HepG2 (cell line): ENCODE measurements around the gene PHEX. TPM values are rescaled to one million over a fixed set of nuclear protein-coding genes. Genes with fewer than 3 reads are reported as not detected.

Source experiments
- ATAC-seq: fragments of 200-7000 bp; cut with Tn5 transposase; 3 replicates; pipeline ENCODE4 v1.9.1; 2020; ENCODE audit warnings: mild to moderate bottlenecking, moderate library complexity
- BruUV-seq: library from RNA; stranded (reverse); fragments of 400-500 nt; replicated peaks from 2 replicates; lab custom pipeline; 2021; lab: Mats Ljungman, UMichigan
- CTCF ChIA-PET: fragments of 300-600 bp; formaldehyde crosslinking; extraction: SDS; loops from one replicate; lab custom pipeline; 2021; ENCODE audit warnings: low total read pairs, inconsistent platforms, low intra/inter-chr PET ratio; lab: Yijun Ruan, JAX
- POLR2A ChIA-PET: fragments of 350-600 bp; sonication (Branson Sonifier 250); formaldehyde crosslinking; loops from one replicate; lab custom pipeline; 2020; ENCODE audit warnings: antibody characterized with exemption, inconsistent platforms; lab: Yijun Ruan, JAX
- DNase-seq: peaks from one replicate; pipeline ENCODE4 v3.0.0-alpha.2; 2015; ENCODE audit warnings: low spot score
- FAIRE-seq: peaks from 3 replicates; lab custom pipeline; 2011; peaks lifted over from hg19 to GRCh38; lab: Jason Lieb, UNC
- H2AFZ ChIP-seq: one replicate; pipeline ENCODE4 v1.6.1; 2011; ENCODE audit warnings: low read length, inconsistent platforms
- H3K27ac ChIP-seq: fragments of 300-600 bp; 3 replicates; pipeline ENCODE4 v1.8.0; 2011; ENCODE audit warnings: mixed run types, mild to moderate bottlenecking, mixed read lengths, low read length, inconsistent platforms; ENCODE audit not compliant: insufficient read depth; ENCODE audit errors: extremely low read length
- H3K27me3 ChIP-seq, 2 experiments: fragments of 200-600 bp in 1 of 2; 2 replicates in 1 of 2; 3 replicates in 1 of 2; pipeline versions ENCODE4 v1.6.0 to v1.8.0; 2011; ENCODE audit warnings: low read length in 2 of 2, mild to moderate bottlenecking in 2 of 2, moderate library complexity in 2 of 2, inconsistent platforms in 1 of 2; ENCODE audit not compliant: insufficient read depth in 2 of 2, control insufficient read depth in 1 of 2
- H3K36me3 ChIP-seq, 2 experiments: fragments of 200-600 bp in 1 of 2; replicated peaks in 1 of 2; 2 replicates in 1 of 2; 3 replicates in 1 of 2; pipeline versions ENCODE4 v1.5.1 to v1.8.0; 2011; ENCODE audit warnings: low read length in 2 of 2, inconsistent platforms in 1 of 2; ENCODE audit not compliant: insufficient read depth in 2 of 2, control insufficient read depth in 1 of 2
- H3K4me1 ChIP-seq: 2 replicates; pipeline ENCODE4 v1.5.1; 2012; ENCODE audit warnings: low read length, inconsistent platforms; ENCODE audit not compliant: insufficient read depth
- H3K4me2 ChIP-seq: 2 replicates; pipeline ENCODE4 v1.6.0; 2011; ENCODE audit warnings: low read depth, low read length, inconsistent platforms
- H3K4me3 ChIP-seq, 3 experiments: fragments of 200-600 bp in 1 of 3; sonication (generic), shearing (Covaris generic) in 1 of 3; replicated peaks in 1 of 3; 2 replicates each; pipeline ENCODE4 v1.5.1; 2011 to 2016; ENCODE audit warnings: low read length in 3 of 3, inconsistent platforms in 2 of 3, low read depth in 2 of 3, mild to moderate bottlenecking in 2 of 3, control low read depth in 1 of 3, mixed read lengths in 1 of 3; ENCODE audit not compliant: insufficient read depth in 1 of 3
- H3K79me2 ChIP-seq: one replicate; pipeline ENCODE4 v1.6.1; 2011; ENCODE audit warnings: low read length, inconsistent platforms; ENCODE audit not compliant: insufficient read depth
- H3K9ac ChIP-seq: 2 replicates; pipeline ENCODE4 v1.6.0; 2011; ENCODE audit warnings: mild to moderate bottlenecking, low read depth, low read length, inconsistent platforms; ENCODE audit not compliant: insufficient read depth
- H3K9me3 ChIP-seq: 2 replicates; pipeline ENCODE4 v1.5.1; 2012; ENCODE audit warnings: mild to moderate bottlenecking, low read length
- H4K20me1 ChIP-seq: 2 replicates; pipeline ENCODE4 v1.6.0; 2011; ENCODE audit warnings: inconsistent platforms, mild to moderate bottlenecking, low read length, moderate library complexity; ENCODE audit not compliant: insufficient read depth
- EED ChIP-seq: sonication (generic); formaldehyde crosslinking; IDR thresholded peaks from 2 replicates; pipeline ENCODE4 v1.5.0; 2020; ENCODE audit warnings: mild to moderate bottlenecking, missing genetic modification reagents
- KDM1A ChIP-seq: IDR thresholded peaks from 2 replicates; pipeline ENCODE4 v1.6.1; 2016; ENCODE audit warnings: missing compliant biosample characterization
- MAF1 ChIP-seq: sonication (generic); formaldehyde crosslinking; IDR thresholded peaks from 2 replicates; pipeline ENCODE4 v1.5.0; 2020; ENCODE audit warnings: missing genetic modification reagents, borderline replicate concordance
- ZMYM4 ChIP-seq: sonication (generic); formaldehyde crosslinking; IDR thresholded peaks from 2 replicates; pipeline ENCODE4 v1.8.1; 2023; ENCODE audit warnings: mild to moderate bottlenecking, missing genetic modification reagents
- WGBS: methylation state at CpG from one replicate; pipeline ENCODE4 v1.1.6; 2017; ENCODE audit warnings: low lambda C conversion rate; 5-methylcytosine and 5-hydroxymethylcytosine counted together
- in situ Hi-C: cut with HindIII; loops from 2 replicates; pipeline ENCODE4 v1.10.0; 2017; ENCODE audit warnings: low pct_unique_long_range_greater_than_20kb; ENCODE audit not compliant: extremely low pct_ligation_motif_present
- intact Hi-C: fragments of 100-400 bp; cut with micrococcal nuclease; formaldehyde crosslinking; loops from one replicate; pipeline ENCODE4 v1.10.0; 2022; ENCODE audit not compliant: unreplicated experiment
- polyA plus RNA-seq, 8 experiments: library from polyadenylated mRNA; depleted of rRNA in 3 of 8; stranded (reverse) in 7 of 8; unstranded in 1 of 8; fragments of >200 nt; fragmentation: Illumina TruSeq in 4 of 8; extraction: Trizol in 4 of 8; gene quantifications; 2 replicates each; pipeline versions ENCODE4 v1.2.1 to v1.2.3, GENCODE V29; 2011 to 2016; ENCODE audit warnings: low read depth in 4 of 8, missing spikeins in 1 of 8, mixed read lengths in 1 of 8; ENCODE audit not compliant: insufficient read depth in 1 of 8
- total RNA-seq, 5 experiments: library from RNA; depleted of rRNA; stranded (reverse); fragments of >200 nt; fragmentation: Illumina TruSeq; extraction: Trizol; gene quantifications; 2 replicates each; pipeline ENCODE4 v1.2.3, GENCODE V29; 2016; ENCODE audit warnings: low read depth in 1 of 5
- TF ChIP-seq, protein P1 (sequence below): sonication (generic); formaldehyde crosslinking; IDR thresholded peaks from 2 replicates; pipeline ENCODE4 v1.5.0; 2020; ENCODE audit warnings: missing genetic modification reagents
- TF ChIP-seq, protein P2 (sequence below): IDR thresholded peaks from 2 replicates; pipeline ENCODE4 v1.6.1; 2016; ENCODE audit warnings: missing compliant biosample characterization, missing genetic modification reagents, borderline replicate concordance
- TF ChIP-seq, protein P3 (sequence below): sonication (generic); formaldehyde crosslinking; conservative IDR thresholded peaks from 2 replicates; pipeline ENCODE4 v1.4.0; 2020; ENCODE audit warnings: mild to moderate bottlenecking, missing genetic modification reagents, moderate library complexity

PHEX gene
- total and polyA plus RNA-seq, 2 of the 13 experiments (the other 11 are each of a cell fraction or from before 2014, with no cell fraction given), result 0.01 to 0.27 TPM

DNA sequence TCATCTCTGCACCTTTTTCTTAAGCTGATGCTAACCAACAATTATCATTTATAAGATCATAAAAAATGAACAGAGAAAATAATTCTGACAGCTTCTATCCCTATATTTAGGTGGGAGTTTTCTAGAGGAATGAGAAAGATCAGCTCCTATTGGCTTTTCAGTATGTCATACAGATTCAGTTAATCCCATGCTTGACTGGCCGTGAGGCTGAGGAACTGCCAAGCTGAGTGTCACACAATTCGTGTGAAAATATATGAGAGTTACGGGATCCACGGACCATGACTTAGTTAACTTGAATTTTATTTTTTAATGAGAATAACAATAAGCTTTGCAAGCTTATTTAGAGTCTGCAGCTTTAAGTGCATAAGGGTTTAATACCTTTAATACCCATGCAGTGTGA lies 37.5 kb downstream of the PHEX start:
- Histone ChIP-seq H3K9me3 (no peaks in the 10 kb centered on the region), H3K27me3 (no peaks in the 10 kb centered on the region), H3K4me2 (no peak overlapping the region), H3K9ac (no peak overlapping the region)
- 70% methylated on average over 4 of the region's 4 CpGs for WGBS
- TF ChIP-seq, protein P1, sequence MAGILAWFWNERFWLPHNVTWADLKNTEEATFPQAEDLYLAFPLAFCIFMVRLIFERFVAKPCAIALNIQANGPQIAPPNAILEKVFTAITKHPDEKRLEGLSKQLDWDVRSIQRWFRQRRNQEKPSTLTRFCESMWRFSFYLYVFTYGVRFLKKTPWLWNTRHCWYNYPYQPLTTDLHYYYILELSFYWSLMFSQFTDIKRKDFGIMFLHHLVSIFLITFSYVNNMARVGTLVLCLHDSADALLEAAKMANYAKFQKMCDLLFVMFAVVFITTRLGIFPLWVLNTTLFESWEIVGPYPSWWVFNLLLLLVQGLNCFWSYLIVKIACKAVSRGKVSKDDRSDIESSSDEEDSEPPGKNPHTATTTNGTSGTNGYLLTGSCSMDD (CRISPR knock-in tag), result no peak
- TF ChIP-seq EED (no peak), KDM1A (CRISPR knock-in tag) (no peak), ZMYM4 (no peak), MAF1 (CRISPR knock-in tag) (no peak)
- TF ChIP-seq, protein P2, sequence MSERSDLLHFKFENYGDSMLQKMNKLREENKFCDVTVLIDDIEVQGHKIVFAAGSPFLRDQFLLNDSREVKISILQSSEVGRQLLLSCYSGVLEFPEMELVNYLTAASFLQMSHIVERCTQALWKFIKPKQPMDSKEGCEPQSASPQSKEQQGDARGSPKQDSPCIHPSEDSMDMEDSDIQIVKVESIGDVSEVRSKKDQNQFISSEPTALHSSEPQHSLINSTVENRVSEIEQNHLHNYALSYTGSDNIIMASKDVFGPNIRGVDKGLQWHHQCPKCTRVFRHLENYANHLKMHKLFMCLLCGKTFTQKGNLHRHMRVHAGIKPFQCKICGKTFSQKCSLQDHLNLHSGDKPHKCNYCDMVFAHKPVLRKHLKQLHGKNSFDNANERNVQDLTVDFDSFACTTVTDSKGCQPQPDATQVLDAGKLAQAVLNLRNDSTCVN, result no peak
- TF ChIP-seq, protein P3, sequence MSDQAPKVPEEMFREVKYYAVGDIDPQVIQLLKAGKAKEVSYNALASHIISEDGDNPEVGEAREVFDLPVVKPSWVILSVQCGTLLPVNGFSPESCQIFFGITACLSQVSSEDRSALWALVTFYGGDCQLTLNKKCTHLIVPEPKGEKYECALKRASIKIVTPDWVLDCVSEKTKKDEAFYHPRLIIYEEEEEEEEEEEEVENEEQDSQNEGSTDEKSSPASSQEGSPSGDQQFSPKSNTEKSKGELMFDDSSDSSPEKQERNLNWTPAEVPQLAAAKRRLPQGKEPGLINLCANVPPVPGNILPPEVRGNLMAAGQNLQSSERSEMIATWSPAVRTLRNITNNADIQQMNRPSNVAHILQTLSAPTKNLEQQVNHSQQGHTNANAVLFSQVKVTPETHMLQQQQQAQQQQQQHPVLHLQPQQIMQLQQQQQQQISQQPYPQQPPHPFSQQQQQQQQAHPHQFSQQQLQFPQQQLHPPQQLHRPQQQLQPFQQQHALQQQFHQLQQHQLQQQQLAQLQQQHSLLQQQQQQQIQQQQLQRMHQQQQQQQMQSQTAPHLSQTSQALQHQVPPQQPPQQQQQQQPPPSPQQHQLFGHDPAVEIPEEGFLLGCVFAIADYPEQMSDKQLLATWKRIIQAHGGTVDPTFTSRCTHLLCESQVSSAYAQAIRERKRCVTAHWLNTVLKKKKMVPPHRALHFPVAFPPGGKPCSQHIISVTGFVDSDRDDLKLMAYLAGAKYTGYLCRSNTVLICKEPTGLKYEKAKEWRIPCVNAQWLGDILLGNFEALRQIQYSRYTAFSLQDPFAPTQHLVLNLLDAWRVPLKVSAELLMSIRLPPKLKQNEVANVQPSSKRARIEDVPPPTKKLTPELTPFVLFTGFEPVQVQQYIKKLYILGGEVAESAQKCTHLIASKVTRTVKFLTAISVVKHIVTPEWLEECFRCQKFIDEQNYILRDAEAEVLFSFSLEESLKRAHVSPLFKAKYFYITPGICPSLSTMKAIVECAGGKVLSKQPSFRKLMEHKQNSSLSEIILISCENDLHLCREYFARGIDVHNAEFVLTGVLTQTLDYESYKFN, result no peak
- TF ChIP-seq, all 625 proteins: peak for 0
- DNase-seq, result no peak
- POLR2A ChIA-PET, result no interaction called here
- no TSS peak for BruUV-seq
- no peak overlapping the region for H3K4me3 ChIP-seq
- in situ Hi-C loops (no loop called here), intact Hi-C loops (no loop called here)
- no peak overlapping the region for H2AFZ ChIP-seq
- no peaks in the 10 kb centered on the region for H3K79me2 ChIP-seq
- H4K20me1 ChIP-seq, result no peaks in the 10 kb centered on the region
- H3K36me3 ChIP-seq, result no peaks in the 10 kb centered on the region
- H3K4me1 ChIP-seq, result no peaks in the 10 kb centered on the region
- CTCF ChIA-PET, result no interaction called here
- ATAC-seq, result no peak
- H3K27ac ChIP-seq, result no peak overlapping the region
- FAIRE-seq, result no peak
